Colonic mucosa (tissue), 4 donors: ENCODE data around the gene SEC14L5. TPM values are rescaled to one million over a fixed set of nuclear protein-coding genes. Genes with fewer than 3 reads are reported as not detected.
"Not testable (repeated sequence)": the region's sequence is repeated elsewhere in the genome, so short reads cannot be mapped to it uniquely, and the experiment has no call there.

Experiments used
- DNase-seq: peaks from one replicate; pipeline ENCODE4 v3.0.0-alpha.2; 2020
- H3K27ac ChIP-seq: fragments of 200-600 bp; one replicate; pipeline ENCODE4 v1.8.0; 2021
- H3K27me3 ChIP-seq: fragments of 200-600 bp; one replicate; pipeline ENCODE4 v1.8.0; 2021
- H3K36me3 ChIP-seq: fragments of 200-600 bp; one replicate; pipeline ENCODE4 v1.8.0; 2021
- H3K4me1 ChIP-seq: fragments of 200-600 bp; one replicate; pipeline ENCODE4 v1.8.0; 2021; ENCODE audit warnings: mild to moderate bottlenecking
- H3K4me3 ChIP-seq: fragments of 200-600 bp; one replicate; pipeline ENCODE4 v1.8.0; 2021
- H3K9ac ChIP-seq, 2 donors: one replicate each; pipeline ENCODE4 v1.7.0; 2013; ENCODE audit warnings: control low read depth in 2 of 2, low read depth in 2 of 2, low read length in 2 of 2
- H3K9me3 ChIP-seq: fragments of 200-600 bp; one replicate; pipeline ENCODE4 v1.8.0; 2021
- intact Hi-C: fragments of 100-400 bp; cut with DNase I; formaldehyde crosslinking; loops from one replicate; pipeline ENCODE4 v1.14.1; 2022
- total RNA-seq, 2 donors: library from RNA; stranded (reverse); fragmentation: NEBNext Ultra II Directional in 1 of 2; extraction: Animal tissue kit (Norgen Biotek cat#: 25700) in 1 of 2; gene quantifications; one replicate each; pipeline ENCODE4 v1.2.1, GENCODE V29; 2021
- TF ChIP-seq, protein P1 (sequence below): fragments of 200-600 bp; IDR thresholded peaks from one replicate; pipeline ENCODE4 v1.8.0; 2022; ENCODE audit warnings: antibody characterized with exemption, mild to moderate bottlenecking
- donor health status: healthy.
- donor health status: DM: no; HTN: no; CAD: no.
- donor health status: DM: no; HTN: no; CAD: no.

SEC14L5 gene
- total RNA-seq, 2 donors from 2014 or later: 0.59 to 1.8 TPM

DNA sequence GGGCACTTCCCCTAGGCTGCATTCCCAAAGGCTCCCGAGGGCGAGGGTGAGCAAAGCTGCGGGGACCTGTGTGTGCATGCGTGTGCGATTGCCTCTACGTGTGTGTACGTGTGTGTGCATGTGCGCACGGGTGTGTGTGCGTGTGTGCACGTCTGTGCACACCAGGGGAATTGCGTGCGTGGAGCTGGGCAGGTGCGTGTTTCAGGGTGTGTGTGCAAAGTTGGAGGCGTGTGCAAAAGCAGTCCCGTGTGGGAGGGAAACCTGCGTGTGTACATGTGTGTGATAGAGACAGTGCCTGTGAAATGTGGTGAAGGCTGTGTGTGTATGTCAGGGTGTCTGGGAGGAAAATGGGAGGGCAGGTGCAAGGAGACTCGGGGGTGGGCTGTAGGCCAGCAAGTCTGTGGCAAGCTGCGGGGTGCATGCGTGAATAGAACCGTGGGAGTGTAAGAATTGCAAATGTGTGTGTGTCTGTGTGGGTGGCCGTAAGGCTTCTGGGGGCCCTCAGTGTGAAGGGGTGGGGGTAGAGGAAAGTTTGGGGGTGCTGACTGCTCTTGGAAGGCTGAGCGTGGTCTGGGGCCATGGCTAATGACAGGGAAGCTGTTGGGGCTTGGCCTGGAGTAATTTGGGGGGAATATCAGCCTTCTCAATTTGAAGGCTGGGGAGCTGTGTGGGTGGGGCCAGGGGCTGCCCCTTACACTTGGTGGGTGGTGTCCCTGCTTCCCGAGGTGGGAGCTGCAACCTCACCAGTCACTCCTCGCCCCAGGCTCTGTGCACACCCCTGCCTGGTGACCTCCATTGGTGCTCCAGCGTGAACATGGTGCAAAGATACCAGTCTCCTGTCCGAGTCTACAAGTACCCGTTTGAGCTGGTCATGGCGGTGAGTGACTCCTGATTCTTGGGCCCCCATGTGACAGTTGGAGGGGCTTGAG lies 644 bp downstream of the SEC14L5 start:
- H3K27me3 ChIP-seq: no peaks in the 10 kb centered on the region
- H3K9me3 ChIP-seq: no peaks in the 10 kb centered on the region
- H3K4me1 ChIP-seq: peaks cover 5% of the 10 kb centered on the region
- peak overlapping the region; percentile 45 for H3K4me3 ChIP-seq
- TF ChIP-seq, protein P1, sequence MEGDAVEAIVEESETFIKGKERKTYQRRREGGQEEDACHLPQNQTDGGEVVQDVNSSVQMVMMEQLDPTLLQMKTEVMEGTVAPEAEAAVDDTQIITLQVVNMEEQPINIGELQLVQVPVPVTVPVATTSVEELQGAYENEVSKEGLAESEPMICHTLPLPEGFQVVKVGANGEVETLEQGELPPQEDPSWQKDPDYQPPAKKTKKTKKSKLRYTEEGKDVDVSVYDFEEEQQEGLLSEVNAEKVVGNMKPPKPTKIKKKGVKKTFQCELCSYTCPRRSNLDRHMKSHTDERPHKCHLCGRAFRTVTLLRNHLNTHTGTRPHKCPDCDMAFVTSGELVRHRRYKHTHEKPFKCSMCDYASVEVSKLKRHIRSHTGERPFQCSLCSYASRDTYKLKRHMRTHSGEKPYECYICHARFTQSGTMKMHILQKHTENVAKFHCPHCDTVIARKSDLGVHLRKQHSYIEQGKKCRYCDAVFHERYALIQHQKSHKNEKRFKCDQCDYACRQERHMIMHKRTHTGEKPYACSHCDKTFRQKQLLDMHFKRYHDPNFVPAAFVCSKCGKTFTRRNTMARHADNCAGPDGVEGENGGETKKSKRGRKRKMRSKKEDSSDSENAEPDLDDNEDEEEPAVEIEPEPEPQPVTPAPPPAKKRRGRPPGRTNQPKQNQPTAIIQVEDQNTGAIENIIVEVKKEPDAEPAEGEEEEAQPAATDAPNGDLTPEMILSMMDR: no peak
- no peak for DNase-seq
- peak overlapping the region; percentile 17 to 19 for H3K9ac ChIP-seq
- intact Hi-C loops: loop anchor here (5.0 to 10.0 kb wide), 2 partner anchors 116 to 224 kb away; partner anchors contain the start of genes ANKS3 and DNAAF8
- no peak overlapping the region for H3K27ac ChIP-seq
- no peaks in the 10 kb centered on the region for H3K36me3 ChIP-seq

DNA sequence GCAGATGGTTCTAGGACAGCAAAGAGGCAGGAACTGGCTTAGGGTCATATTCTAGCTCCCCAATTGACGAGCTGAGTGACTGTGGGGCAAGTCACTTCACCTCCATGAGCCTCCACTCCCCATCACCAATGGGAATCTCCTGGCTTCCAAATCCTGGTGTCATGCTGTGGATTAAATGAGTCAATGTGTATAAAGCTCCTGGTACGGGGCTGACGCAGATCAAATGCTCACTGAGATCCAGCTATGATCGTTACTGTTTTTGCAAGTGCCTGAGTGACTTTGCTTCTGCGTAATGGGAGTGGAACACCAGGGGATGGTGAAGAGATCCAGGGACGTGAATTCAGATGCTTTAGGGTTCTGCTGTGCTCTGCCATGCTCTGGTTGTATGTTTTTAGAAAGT lies 2.4 kb downstream of the SEC14L5 start:
- peaks cover 5% of the 10 kb centered on the region for H3K4me1 ChIP-seq
- TF ChIP-seq, protein P1: no peak

DNA sequence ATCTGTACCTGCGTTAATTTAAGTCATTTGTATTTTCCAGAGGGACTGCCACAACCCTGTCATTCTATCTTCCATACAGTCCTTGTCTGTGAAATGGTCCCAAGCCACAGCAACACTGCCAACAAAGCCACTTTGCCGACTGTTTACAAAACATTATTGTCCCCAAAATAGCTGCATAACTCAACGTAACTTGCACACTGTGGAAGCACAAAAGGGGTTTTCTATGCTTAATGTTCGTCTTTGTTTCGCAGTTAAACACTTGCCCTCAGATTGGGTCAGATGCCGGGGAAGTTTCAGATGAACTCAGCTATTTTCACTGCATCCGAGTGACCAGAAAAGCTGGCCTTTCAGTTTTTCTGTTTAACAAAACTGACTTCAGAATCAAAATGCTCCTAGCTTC lies 4.6 kb downstream of the SEC14L5 start:
- Histone ChIP-seq H3K27me3 (no peaks in the 10 kb centered on the region), H3K9me3 (no peaks in the 10 kb centered on the region), H3K36me3 (no peaks in the 10 kb centered on the region), H3K4me1 (no peaks in the 10 kb centered on the region), H3K9ac (no peak overlapping the region), H3K27ac (no peak overlapping the region), H3K4me3 (no peak overlapping the region)
- no peak for DNase-seq
- TF ChIP-seq, protein P1: no peak
- intact Hi-C loops: loop anchor here (10.0 kb wide), 1 partner anchor 112 kb away; the partner anchor contains the start of gene ALG1

More for the DNA sequence above, 2.4 kb downstream of the SEC14L5 start:
- intact Hi-C loops: loop anchor here (10.0 kb wide), 1 partner anchor 114 kb away; the partner anchor contains the start of gene ALG1
- H3K27me3 ChIP-seq: no peaks in the 10 kb centered on the region
- H3K9me3 ChIP-seq: no peaks in the 10 kb centered on the region
- H3K9ac ChIP-seq: no peak overlapping the region
- no peak overlapping the region for H3K27ac ChIP-seq
- DNase-seq: no peak
- no peak overlapping the region for H3K4me3 ChIP-seq
- H3K36me3 ChIP-seq: no peaks in the 10 kb centered on the region

DNA sequence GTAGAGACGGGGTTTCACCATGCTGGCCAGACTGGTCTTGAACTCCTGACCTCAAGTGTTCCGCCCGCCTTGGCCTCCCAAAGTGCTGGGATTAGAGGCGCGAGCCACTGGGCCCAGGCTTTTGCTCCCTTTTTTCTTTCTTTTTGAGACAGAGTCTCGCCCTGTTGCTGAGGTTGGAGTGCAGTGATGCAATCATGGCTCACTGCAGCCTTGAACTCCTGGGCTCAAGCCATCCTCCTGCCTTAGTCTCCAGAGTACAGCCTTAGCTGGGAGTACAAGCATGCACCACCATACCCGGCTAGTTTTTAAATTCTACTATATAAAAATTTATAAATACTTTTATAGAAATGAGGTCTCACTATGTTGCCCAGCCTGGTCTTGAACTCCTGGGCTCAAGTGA lies 5.4 kb downstream of the SEC14L5 start:
- not testable (repeated sequence) for H3K4me3 ChIP-seq, H3K36me3 ChIP-seq, H3K9me3 ChIP-seq, H3K27me3 ChIP-seq, H3K4me1 ChIP-seq, H3K27ac ChIP-seq, H3K9ac ChIP-seq, DNase-seq
- intact Hi-C loops: loop anchor here (10.0 kb wide), 1 partner anchor 111 kb away; the partner anchor contains the start of gene ALG1

DNA sequence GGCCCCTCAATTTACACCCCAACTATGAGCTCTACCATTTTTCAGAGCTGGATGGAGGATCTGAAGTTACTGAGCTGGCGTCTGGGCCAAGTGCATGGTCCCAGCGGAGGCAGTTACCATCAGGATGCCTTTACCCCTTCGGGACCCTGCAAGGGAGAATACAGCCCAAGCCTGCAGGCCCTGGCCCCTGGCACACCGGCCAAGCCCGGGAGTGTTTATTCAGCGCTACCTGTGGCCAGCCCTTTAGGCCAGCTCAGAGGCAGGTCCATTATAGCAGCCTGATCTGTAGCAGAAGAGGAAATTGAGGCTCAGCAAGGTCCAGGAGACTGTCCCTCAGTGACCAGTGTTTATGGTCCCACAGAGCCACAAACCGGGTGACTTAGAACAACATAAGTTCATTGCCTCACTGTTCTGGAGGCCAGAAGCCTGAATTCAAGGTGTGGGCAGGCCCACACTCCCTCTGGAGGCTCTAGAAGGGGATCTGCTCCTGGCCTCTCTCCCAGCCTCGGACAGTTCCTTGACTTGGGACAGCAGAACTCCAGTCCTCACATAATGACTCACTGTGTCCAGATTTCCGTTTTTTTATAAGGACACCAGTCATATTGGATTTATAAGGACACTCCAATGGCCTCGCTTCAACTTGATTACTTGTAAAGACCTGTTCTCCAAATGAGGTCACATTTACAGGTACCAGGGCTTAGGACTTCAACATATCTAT lies 8.8 kb downstream of the SEC14L5 start:
- Histone ChIP-seq H3K4me1 (no peaks in the 10 kb centered on the region), H3K27ac (no peak overlapping the region), H3K9me3 (no peaks in the 10 kb centered on the region), H3K9ac (no peak overlapping the region), H3K4me3 (no peak overlapping the region), H3K27me3 (no peaks in the 10 kb centered on the region), H3K36me3 (no peaks in the 10 kb centered on the region)
- no peak for DNase-seq
- TF ChIP-seq, protein P1: no peak
- intact Hi-C loops: loop anchor here (10.0 kb wide), 1 partner anchor 108 kb away; the partner anchor contains the start of gene ALG1

DNA sequence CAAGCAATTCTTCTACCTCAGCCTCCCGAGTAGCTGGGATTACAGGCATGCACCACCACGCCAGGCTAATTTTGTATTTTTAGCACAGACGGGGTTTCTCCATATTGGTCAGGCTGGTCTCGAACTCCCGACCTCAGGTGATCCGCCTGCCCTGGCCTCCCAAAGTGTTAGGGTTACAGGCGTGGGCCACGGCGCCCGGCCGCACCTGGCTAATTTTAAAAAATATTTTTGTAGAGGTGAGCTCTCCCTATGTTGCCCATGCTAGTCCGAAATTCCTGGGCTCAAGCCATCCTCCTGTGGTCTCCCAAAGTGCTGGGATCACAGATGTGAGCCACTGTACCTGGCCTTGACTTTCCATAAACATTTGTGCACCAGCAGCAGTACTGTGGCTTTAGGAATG lies 10.1 kb downstream of the SEC14L5 start:
- not testable (repeated sequence) for H3K4me3 ChIP-seq, H3K9ac ChIP-seq, H3K36me3 ChIP-seq

More for the DNA sequence above, 10.1 kb downstream of the SEC14L5 start:
- not testable (repeated sequence) for DNase-seq, H3K4me1 ChIP-seq, H3K9me3 ChIP-seq, H3K27ac ChIP-seq, H3K27me3 ChIP-seq
- intact Hi-C loops: loop anchor here (10.0 kb wide), 1 partner anchor 107 kb away; the partner anchor contains the start of gene ALG1
